OCI-LY1 (cell line): ENCODE results near the gene HDAC10.
A peak's percentile ranks its signal among the peaks of the same experiment; 100 is the strongest.

ENCODE experiments used
- H2AFZ ChIP-seq: fragments of 200-600 bp; sonication (generic), shearing (Covaris generic); 2 replicates; pipeline ENCODE4 v1.6.0; 2014; ENCODE audit warnings: antibody characterized with exemption, mild to moderate bottlenecking, low read length
- H3F3A ChIP-seq: fragments of 200-600 bp; sonication (generic), shearing (Covaris generic); 2 replicates; pipeline ENCODE4 v1.6.0; 2014; ENCODE audit warnings: mild to moderate bottlenecking, antibody characterized with exemption, low read length, moderate library complexity; ENCODE audit not compliant: insufficient read depth
- H3K27ac ChIP-seq: fragments of 200-600 bp; sonication (generic); 2 replicates; pipeline ENCODE4 v1.5.1; 2014; ENCODE audit warnings: low read length, mixed run types, mild to moderate bottlenecking, low read depth; ENCODE audit not compliant: poor library complexity, severe bottlenecking
- H3K27me3 ChIP-seq: fragments of 200-600 bp; sonication (generic); 2 replicates; pipeline ENCODE4 v1.6.0; 2014; ENCODE audit warnings: antibody characterized with exemption, mild to moderate bottlenecking, low read length, moderate library complexity; ENCODE audit not compliant: insufficient read depth
- H3K36me3 ChIP-seq: fragments of 200-600 bp; sonication (generic); 2 replicates; pipeline ENCODE4 v1.6.1; 2014; ENCODE audit warnings: mild to moderate bottlenecking, antibody characterized with exemption, low read length, moderate library complexity, mixed read lengths; ENCODE audit not compliant: insufficient read depth
- H3K4me1 ChIP-seq: fragments of 200-600 bp; sonication (generic); 2 replicates; pipeline ENCODE4 v1.5.1; 2014; ENCODE audit warnings: mild to moderate bottlenecking, low read length, moderate library complexity; ENCODE audit not compliant: insufficient read depth, severe bottlenecking
- H3K4me2 ChIP-seq: fragments of 200-600 bp; sonication (generic), shearing (Covaris generic); 2 replicates; pipeline ENCODE4 v1.6.1; 2014; ENCODE audit warnings: low read length
- H3K4me3 ChIP-seq: fragments of 200-600 bp; sonication (generic); 2 replicates; pipeline ENCODE4 v1.5.1; 2014; ENCODE audit warnings: low read length, low read depth, mild to moderate bottlenecking, mixed read lengths; ENCODE audit not compliant: poor library complexity, severe bottlenecking
- H3K79me2 ChIP-seq: fragments of 200-600 bp; shearing (Covaris generic); 2 replicates; pipeline ENCODE4 v1.6.1; 2016; ENCODE audit warnings: mixed run types, low read length, mixed read lengths; ENCODE audit not compliant: insufficient read depth
- H3K9ac ChIP-seq: fragments of 200-600 bp; sonication (generic), shearing (Covaris generic); 2 replicates; pipeline ENCODE4 v1.6.1; 2014; ENCODE audit warnings: mild to moderate bottlenecking, low read length, mixed read lengths
- H3K9me2 ChIP-seq: fragments of 200-600 bp; sonication (generic), shearing (Covaris generic); 2 replicates; pipeline ENCODE4 v1.6.1; 2014; ENCODE audit warnings: low read depth, mild to moderate bottlenecking, low read length, mixed read lengths
- H3K9me3 ChIP-seq: fragments of 200-600 bp; shearing (Covaris generic); 2 replicates; pipeline ENCODE4 v1.6.1; 2014; ENCODE audit warnings: low read length, mixed read lengths
- H4K20me1 ChIP-seq: fragments of 200-600 bp; sonication (generic), shearing (Covaris generic); 2 replicates; pipeline ENCODE4 v1.6.0; 2016; ENCODE audit warnings: mild to moderate bottlenecking, low read length; ENCODE audit not compliant: insufficient read depth
- CTCF ChIP-seq: fragments of 200-600 bp; sonication (generic), shearing (Covaris generic); IDR thresholded peaks from 2 replicates; pipeline ENCODE4 v1.5.1; 2017; ENCODE audit warnings: mild to moderate bottlenecking, antibody characterized with exemption, low read length, moderate library complexity, mixed read lengths
- EZH2 ChIP-seq: fragments of 200-600 bp; sonication (generic), shearing (Covaris generic); IDR thresholded peaks from 2 replicates; pipeline ENCODE4 v1.8.0; 2017; ENCODE audit warnings: borderline replicate concordance, mixed run types, mild to moderate bottlenecking, antibody characterized with exemption, low read length, moderate library complexity, mixed read lengths

Gene HDAC10

GRCh38 chr22:50262973-50263617, 12.0 kb upstream of the HDAC10 start:
- no peak overlapping the region for H3K4me3 ChIP-seq
- no peaks in the 10 kb centered on the region for H3K9me3 ChIP-seq
- TF ChIP-seq EZH2 (no peak), CTCF (no peak)
- H3K9me2 ChIP-seq: no peaks in the 10 kb centered on the region
- H2AFZ ChIP-seq: no peak overlapping the region
- peaks cover 4% of the 10 kb centered on the region; the same call in 1 of the 2 replicates for H3K79me2 ChIP-seq
- peaks cover 9% of the 10 kb centered on the region for H3K36me3 ChIP-seq
- H3K9ac ChIP-seq: no peak overlapping the region
- H3K27ac ChIP-seq: peak overlapping the region; percentile 34
- H3F3A ChIP-seq: no peaks in the 10 kb centered on the region
- no peaks in the 10 kb centered on the region for H4K20me1 ChIP-seq
- H3K4me1 ChIP-seq: peaks cover 28% of the 10 kb centered on the region
- H3K4me2 ChIP-seq: no peak overlapping the region; the same call in 1 of the 2 replicates
- H3K27me3 ChIP-seq: no peaks in the 10 kb centered on the region

GRCh38 chr22:50262460-50262911, 11.4 kb upstream of the HDAC10 start:
- Histone ChIP-seq H4K20me1 (no peaks in the 10 kb centered on the region), H3K27ac (peak overlapping the region; percentile 34), H3K9me3 (no peaks in the 10 kb centered on the region), H3K4me1 (peaks cover 24% of the 10 kb centered on the region), H3K4me2 (peak overlapping the region; percentile 65), H3K4me3 (peak overlapping the region; percentile 88), H3K79me2 (peaks cover 4% of the 10 kb centered on the region; the same call in 1 of the 2 replicates), H2AFZ (no peak overlapping the region), H3K9me2 (no peaks in the 10 kb centered on the region), H3K36me3 (peaks cover 15% of the 10 kb centered on the region), H3K9ac (peak overlapping the region; percentile 70; the same call in 1 of the 2 replicates), H3K27me3 (no peaks in the 10 kb centered on the region), H3F3A (no peaks in the 10 kb centered on the region)
- TF ChIP-seq CTCF: no peak
- TF ChIP-seq EZH2: no peak

- H3K9ac ChIP-seq: peak within 1 kb of the TSS; percentile 84
- no peak within 1 kb of the TSS for H2AFZ ChIP-seq
- no peaks in the 10 kb centered on the region for H4K20me1 ChIP-seq
- H3K36me3 ChIP-seq: peaks cover 22% of the 10 kb centered on the region
- H3K4me3 ChIP-seq: peak within 1 kb of the TSS; percentile 88
- no peaks in the 10 kb centered on the region for H3K9me2 ChIP-seq
- peak within 1 kb of the TSS; percentile 92 for H3K4me2 ChIP-seq
- no peaks in the 10 kb centered on the region for H3K9me3 ChIP-seq
- TF ChIP-seq EZH2: no peak
- H3F3A ChIP-seq: no peaks in the 10 kb centered on the region
- peak within 1 kb of the TSS; percentile 47 for H3K27ac ChIP-seq
- no peaks in the 10 kb centered on the region for H3K27me3 ChIP-seq
- H3K4me1 ChIP-seq: peaks cover 24% of the 10 kb centered on the region
- H3K79me2 ChIP-seq: peaks cover 4% of the 10 kb centered on the region; the same call in 1 of the 2 replicates
Observed at GRCh38 chr22:50261615-50262459, 10.8 kb upstream of the HDAC10 start, which contains the start of gene MAPK12. Gene MAPK12, minus strand, starts transcription at chr22:50261683. Its CDS starts 174 bp downstream, at chr22:50261509.
